Colon (tissue), 2 donors: ENCODE data around the gene AVPR1B.

Experiments
- FAIRE-seq: peaks from 2 replicates; lab custom pipeline; 2012; peaks lifted over from hg19 to GRCh38; lab: Jason Lieb, UNC
- donor health status: control.
- donor health status: control.

Gene AVPR1B

GRCh38 chr1:206117151-206117948, at the start of gene AVPR1B:
AVPR1B (minus strand) TSS chr1:206117388; CDS start chr1:206116890, 498 bp downstream.
- no peak for FAIRE-seq

GRCh38 chr1:206145771-206146290, 28.6 kb upstream of the AVPR1B start:
- FAIRE-seq, result no peak

- FAIRE-seq, result no peak
Measured at GRCh38 chr1:206144605-206145004, 27.4 kb upstream of the AVPR1B start.

- FAIRE-seq, result no peak
Measured at GRCh38 chr1:206143537-206144172, 26.5 kb upstream of the AVPR1B start.

GRCh38 chr1:206142770-206143169, 25.6 kb upstream of the AVPR1B start:
- no peak for FAIRE-seq

GRCh38 chr1:206142011-206142410, 24.8 kb upstream of the AVPR1B start:
- no peak for FAIRE-seq

GRCh38 chr1:206136241-206136640, 19.1 kb upstream of the AVPR1B start:
- FAIRE-seq, result no peak

GRCh38 chr1:206135248-206135647, 18.1 kb upstream of the AVPR1B start:
- FAIRE-seq, result no peak

- no peak for FAIRE-seq
Measured at GRCh38 chr1:206133751-206134415, 16.7 kb upstream of the AVPR1B start.

- no peak for FAIRE-seq
Measured at GRCh38 chr1:206131037-206131436, 13.8 kb upstream of the AVPR1B start.

- no peak for FAIRE-seq
Measured at GRCh38 chr1:206128196-206128595, 11.0 kb upstream of the AVPR1B start.

- FAIRE-seq, result no peak
Measured at GRCh38 chr1:206127336-206127735, 10.1 kb upstream of the AVPR1B start.

- no peak for FAIRE-seq
Measured at GRCh38 chr1:206125346-206125745, 8.2 kb upstream of the AVPR1B start.

GRCh38 chr1:206122686-206123085, 5.5 kb upstream of the AVPR1B start:
- FAIRE-seq, result no peak

GRCh38 chr1:206121269-206121668, 4.1 kb upstream of the AVPR1B start:
- no peak for FAIRE-seq

GRCh38 chr1:206120406-206120805, 3.2 kb upstream of the AVPR1B start:
- FAIRE-seq, result no peak

- FAIRE-seq, result no peak
Measured at GRCh38 chr1:206116873-206117150, 376 bp downstream of the AVPR1B start.

GRCh38 chr1:206116191-206116872, 856 bp downstream of the AVPR1B start:
- FAIRE-seq, result no peak

- FAIRE-seq, result no peak
Measured at GRCh38 chr1:206115791-206116190, 1.4 kb downstream of the AVPR1B start.

GRCh38 chr1:206114692-206115640, 2.2 kb downstream of the AVPR1B start:
- FAIRE-seq, result no peak

GRCh38 chr1:206112600-206113301, 4.4 kb downstream of the AVPR1B start:
- no peak for FAIRE-seq
